Activated CD4-positive, alpha-beta T cell treated with anti-CD3 and anti-CD28 coated beads, Interleukin-2, amount 50 U/mL, for 1 hour (primary cell): Measurements from ENCODE around the gene HINT3.
A peak's percentile ranks its signal among the peaks of the same experiment; 100 is the strongest.
"Not testable (repeated sequence)": the region's sequence is repeated elsewhere in the genome, so short reads cannot be mapped to it uniquely, and the experiment has no call there.

Source experiments
- DNase-seq: peaks from one replicate; pipeline ENCODE4 v3.0.0-alpha.2; 2020

HINT3 gene

DNA sequence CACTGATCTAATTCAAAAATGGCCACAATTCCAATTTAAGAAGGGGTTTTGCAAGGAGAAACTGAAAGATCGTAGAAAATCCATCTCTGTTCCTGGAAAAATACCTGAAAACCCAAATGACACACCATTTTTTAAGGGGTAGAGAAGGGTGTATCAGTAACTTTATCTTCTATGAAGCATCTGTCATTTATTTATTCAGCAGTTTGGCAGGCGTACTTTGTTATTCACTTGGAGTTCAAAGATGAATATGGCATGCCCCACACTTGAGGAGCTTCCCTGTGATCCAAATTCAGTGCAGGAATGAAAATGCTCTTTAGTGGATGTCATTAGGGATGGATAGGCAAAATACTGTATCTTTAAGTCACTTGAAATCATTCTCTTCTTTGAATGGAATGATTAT lies 7.2 kb downstream of the HINT3 start:
- DNase-seq = no peak

DNA sequence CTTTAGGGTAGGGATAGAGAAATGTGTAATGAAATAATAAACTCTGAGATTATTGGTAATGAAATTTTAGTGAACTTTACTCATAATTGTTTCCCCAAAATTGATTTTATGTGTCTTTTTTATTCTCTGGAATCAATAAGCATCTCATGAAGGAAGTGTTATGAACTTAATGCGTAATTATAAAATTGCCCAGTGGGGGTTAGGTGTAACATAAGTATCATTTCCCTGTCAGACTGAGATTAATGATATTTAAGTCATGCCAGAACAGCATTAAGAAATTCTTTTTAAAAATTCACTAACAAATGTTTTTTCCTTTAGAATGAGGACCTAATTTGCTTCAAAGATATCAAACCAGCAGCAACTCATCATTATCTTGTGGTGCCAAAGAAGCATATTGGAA lies 10.0 kb downstream of the HINT3 start:
- no peak for DNase-seq

DNA sequence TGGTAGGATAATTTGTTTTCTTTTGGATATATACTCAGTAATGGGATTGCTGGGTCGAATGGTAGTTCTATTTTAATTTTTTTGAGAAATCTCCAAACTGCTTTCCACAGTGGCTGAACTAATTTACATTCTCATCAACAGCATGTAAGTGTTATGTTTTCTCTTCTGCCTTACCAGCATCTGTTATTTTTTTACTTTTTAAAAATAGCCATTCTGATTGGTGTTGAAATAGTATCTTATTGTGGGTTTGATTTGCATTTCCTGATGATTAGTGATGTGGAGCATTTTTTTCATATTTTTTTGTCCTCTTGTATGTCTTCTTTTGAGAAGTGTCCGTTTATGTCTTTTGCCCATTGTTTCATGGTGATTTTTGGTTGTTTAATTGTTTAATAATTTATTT lies 11.9 kb downstream of the HINT3 start:
- no peak for DNase-seq

DNA sequence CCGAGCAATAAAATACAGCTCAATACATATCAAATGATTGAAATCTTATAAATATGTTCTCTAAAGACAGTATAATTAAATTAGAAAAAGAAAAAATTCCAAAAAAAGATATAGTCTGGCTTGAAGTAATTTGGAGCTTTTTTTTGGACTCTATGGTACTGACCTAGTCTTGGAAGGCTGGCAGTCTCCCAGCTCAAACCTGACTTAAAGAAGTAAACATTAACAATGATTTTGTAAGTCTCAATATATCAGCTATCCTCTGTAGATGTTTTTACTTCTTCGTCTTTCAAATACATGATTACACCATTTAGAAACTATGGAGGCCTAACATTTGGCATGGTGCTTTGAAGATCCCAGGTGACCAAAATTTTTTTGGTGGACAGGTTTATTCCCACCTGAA lies 14.2 kb downstream of the HINT3 start:
- no peak for DNase-seq

DNA sequence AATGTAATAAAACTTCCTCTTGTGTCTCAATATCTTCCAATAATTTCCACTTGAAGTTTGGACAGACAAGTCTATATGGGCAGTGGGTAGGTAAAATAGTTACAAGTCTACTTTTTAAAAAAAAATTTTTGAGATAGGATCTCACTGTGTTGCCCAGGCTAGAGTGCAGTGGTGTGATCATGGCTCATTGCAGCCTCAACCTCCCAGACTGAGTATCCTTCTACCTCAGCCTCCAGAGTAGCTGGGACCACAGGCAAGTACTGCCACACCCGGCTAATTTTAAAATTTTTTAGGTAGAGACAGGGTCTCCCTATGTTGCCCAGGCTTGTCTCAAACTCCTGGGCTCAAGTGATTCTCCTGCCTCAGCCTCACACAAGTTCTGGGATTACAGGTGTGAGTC lies 15.9 kb downstream of the HINT3 start:
- not testable (repeated sequence) for DNase-seq

DNA sequence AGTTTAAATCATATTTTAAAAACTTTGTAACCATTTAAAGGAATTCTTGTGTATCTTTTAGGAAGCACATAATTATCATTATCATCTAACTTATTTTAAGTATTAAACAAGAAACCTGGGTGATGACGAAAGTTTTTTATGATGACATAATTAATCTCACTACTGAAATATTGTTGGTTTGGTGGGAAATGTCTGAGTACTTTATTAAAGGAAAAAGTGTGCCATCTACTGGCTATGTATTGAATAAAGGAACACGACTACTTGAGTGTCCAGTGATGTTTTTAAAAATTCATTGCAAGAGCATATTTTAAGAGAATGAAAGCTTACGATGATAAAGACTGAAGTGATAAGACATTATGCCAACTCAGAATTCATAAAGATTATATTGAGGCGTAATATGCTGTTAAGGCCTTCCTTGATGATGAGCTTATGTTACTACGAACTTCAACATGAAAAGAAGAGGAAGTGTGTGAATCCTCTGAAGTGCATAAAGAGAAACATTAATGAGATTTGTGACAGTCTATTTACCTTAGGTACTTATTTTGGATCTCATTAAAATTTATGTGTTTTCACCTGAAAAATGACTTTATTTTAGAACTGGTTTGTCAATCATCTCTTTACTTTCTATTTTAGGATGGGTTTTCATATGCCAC lies 17.8 kb downstream of the HINT3 start:
- DNase-seq = no peak

DNA sequence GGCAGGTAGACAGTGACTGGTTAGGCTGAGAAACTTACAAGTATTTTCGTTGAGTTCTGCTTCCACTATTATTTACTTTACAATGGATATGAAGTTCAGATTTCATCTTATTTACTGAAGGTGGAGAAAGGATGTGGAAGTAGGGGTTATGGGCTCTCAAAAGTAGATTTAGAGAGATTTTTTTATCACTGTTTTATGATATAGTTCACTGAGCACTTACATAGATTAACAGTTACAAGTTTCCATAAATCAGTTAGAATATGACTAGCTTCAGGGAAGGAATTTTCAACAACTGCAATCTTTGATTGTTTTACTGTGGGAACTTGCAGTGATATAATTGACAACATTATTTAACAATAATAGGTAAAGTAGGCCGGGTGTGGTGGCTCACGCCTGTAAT lies 22.5 kb downstream of the HINT3 start:
- DNase-seq = no peak

DNA sequence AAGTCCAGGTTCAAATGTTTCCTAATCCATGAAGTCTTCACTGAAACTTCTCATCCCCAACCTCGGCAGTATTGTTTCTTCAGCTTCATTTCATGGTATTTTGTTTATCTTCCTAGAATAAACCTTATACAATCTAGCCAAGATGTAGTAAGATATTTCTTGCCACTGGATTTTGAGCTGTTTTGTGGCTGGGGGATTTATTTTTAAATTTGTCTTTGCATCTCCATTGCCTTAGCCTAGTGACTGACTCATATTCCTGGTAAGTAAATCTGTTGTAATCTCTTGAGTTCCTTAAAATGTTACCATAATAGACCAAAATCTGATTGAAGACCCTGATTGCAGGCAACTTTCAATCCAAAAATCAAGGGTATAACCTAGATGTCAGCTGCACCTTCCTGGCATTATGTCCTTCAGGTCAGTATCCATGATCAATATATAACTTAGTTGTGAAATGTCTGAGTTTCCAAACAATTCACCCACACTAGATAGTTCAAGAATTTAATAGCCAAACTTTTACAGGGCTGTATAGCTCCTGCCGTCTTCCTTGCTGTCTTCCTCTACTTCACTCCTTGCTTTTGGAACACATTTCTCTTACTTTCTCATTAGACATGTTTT lies 25.1 kb downstream of the HINT3 start:
- no peak for DNase-seq

DNA sequence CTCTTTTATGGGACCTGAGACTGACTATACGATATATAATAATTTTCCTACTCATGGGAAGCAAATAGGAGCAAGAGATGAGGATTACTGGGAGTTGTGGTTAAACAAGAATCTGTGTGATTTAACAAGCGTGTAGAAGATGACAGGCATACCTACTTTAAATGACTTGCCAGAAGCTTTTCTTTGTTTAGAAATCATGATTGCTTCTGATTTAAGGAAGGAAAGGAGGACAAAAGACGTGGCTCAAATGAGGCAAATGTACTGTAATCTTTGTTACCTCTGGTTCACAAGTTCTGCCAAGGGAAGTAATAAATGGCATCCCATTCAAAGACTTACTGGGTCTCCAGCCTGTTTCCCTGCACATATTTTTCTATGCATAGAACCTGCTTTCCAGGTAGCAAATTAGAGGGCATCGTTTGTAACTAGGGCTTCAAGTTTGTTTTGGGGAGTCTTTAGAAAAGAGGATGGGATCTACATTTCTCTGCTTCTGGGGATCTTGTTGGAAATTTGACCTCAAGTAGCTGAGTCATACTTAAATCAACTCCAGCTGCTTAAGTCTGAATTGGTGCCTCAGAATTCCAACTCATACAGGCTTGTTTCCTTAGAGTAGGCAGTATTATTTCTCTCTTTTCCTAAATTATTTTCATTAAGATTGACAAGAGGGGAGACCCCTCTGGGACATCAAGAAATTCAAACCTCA lies 26.8 kb downstream of the HINT3 start:
- no peak for DNase-seq

DNA sequence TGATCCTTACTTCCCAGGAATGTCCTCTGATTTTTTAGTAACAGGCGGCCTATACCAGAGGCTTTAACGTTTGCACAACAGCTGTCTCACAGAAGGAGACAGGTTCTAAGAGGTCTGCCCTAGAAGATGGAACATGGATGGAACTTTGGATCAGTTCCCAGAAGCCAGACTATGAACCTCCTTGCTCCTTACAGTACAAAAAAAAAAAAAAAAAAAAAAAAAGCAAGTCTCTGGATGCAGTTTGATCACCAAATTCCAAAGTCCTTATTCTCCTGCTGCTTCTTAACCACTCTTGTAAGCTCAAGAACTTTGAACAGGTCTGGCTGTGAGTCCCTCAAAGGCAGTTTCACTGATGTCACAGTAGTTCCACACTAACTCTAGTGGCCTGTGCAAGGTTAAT lies 27.7 kb downstream of the HINT3 start:
- no peak for DNase-seq

DNA sequence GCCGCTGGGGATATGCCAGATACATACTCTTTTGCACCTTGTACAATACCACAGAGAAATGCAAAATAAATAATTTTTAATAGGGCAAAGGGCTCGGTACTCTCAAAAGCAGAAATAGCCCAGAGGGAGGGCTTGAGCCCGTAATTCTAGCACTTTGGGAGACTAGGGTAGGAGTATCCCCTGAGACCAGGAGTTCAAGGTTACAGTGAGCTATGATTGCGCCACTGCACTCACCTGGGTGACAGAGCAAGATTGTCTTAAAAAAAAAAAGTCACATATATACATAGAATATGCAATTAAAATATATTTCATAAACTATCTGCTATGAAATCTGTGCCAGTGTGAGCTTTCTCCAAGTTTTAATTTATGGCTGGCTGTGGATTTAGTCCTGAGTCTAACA lies 29.0 kb downstream of the HINT3 start:
- DNase-seq = no peak

DNA sequence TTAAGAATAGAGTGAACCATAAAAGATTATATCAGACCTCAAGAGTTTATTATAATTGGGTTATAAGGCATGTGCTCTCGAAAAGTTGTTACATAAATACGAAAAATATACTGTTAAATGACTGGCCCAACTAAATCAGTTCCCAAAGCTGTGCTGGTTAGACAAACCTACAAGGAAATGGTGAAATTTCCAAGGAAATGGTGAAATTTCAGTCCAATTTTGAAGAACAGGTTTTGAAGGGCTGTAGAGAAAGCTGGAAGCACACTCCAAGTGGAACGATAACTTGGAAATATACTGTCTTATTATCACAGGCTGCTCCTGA lies 29.4 kb downstream of the HINT3 start:
- DNase-seq = no peak

DNA sequence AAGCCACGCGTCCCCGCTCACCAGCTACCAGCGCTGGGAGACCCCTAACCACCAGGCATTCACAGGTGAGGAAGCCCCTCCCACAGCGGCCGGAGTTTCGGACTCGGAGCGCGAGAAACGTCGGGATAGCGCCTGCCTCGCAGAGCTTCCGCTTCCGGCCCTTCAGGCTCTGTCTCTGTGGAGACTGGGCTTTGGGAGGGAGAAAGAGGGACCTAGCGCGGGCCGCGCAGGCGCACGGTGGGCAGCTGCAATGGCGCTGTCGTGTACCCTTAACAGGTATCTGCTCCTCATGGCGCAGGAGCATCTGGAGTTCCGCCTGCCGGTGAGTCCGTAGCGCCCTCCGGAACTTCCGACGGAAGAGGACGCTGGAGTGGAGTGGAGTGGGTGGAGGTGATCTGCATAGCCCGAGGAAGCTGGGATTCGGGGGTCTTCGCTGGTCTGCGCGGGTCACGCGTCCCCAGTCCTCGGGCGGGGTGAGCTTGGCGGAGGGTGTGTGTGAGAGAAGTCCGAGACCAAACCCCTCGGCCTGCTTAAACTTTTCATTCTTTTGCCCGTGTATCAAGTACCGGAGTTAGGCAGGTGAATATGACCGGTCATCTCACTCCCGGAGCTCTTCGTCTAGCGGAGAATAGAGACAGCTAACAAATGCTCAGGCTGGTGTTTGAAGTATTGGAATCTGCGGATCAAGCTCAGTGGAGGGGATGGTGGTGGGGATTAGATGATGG lies 29.9 kb downstream of the HINT3 start, which contains the start of gene TRMT11:
Gene TRMT11, plus strand, starts transcription at position 240 of the 725 bp plus-strand sequence. Its CDS starts 11 bp downstream, at position 251.
- DNase-seq = peak; percentile 75

DNA sequence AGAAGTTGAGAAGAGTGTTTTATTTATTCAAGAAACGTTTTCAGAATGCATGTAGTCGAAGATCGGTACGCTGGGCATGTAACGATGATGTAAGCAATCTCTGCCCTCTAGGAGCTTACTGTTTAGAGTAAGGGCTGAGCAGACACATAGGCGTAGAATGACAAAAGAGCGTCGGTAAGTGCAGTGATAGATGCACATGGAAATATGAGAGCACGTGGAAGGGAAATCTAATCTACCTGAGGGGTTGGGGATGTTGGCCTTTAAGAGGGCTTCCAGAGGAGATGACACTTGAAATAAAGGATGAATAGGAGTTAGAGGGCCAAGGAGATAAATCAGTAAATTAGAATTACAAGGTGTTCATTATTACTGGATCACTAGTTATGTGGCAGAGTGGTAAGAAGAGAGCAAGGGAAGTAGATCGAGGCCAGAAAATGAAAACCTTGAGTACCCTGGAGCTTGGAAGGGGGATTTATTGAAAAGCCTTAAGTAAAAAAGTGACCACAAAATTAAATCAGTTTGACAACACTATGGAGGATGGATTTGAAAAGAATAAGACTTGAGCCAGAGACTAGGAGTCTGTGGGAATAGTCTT lies 30.6 kb downstream of the HINT3 start:
- DNase-seq = no peak

DNA sequence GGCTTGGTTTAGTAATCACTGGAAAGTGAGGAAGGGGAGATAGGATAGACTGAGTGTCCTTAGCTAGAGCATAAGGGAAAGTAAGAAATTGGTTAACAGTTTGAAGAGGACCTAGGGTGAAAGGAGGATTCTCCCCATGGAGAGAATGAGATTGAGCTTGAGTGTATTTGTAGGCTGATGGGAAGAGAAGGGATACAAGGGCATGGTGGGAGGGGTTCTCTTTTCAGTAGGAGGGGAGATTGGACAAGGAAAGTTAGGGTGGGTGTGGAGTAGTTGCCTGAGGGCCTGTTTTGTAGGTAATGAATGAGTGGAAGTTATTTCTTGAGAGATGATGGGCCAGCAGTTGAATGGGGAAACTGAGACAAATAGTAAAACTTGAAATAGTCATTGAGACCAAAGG lies 31.7 kb downstream of the HINT3 start:
- DNase-seq = no peak

DNA sequence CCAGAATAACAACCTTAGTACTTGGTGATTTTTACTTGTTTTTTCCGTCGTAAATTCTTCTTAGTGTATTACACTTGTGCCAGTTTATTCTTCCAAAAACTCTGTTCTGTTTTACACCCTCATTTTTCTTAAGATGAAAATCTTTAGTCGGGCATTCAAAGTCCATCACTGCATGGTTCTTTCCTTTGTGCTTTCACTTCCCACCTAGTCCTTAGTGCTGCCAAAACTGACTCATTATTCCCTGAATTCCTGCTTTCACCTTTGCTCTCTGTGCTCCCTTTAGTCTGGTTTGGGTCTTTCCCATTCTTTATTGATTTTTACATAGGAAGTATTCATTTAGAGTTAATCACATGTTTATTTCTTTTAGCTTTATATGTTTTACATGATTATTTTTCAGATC lies 33.1 kb downstream of the HINT3 start:
- no peak for DNase-seq

DNA sequence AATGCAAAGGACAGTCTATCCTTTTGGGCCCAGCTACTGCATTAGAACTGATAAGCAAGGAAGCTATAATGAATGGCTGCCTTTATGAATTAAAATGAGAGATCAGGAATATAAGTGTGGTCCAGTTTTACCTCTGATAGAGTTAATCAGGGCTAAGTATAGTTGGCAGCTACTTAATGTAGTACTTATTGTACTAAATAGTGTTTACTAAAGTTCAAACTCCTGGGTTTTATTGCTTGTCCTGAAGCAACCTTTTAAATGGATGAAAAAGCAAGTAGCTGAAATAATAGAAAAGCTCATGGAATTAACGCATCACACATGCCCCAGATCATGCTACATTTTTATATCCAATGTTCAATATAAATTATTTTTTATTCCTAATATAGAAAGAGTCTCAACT lies 35.1 kb downstream of the HINT3 start:
- no peak for DNase-seq

DNA sequence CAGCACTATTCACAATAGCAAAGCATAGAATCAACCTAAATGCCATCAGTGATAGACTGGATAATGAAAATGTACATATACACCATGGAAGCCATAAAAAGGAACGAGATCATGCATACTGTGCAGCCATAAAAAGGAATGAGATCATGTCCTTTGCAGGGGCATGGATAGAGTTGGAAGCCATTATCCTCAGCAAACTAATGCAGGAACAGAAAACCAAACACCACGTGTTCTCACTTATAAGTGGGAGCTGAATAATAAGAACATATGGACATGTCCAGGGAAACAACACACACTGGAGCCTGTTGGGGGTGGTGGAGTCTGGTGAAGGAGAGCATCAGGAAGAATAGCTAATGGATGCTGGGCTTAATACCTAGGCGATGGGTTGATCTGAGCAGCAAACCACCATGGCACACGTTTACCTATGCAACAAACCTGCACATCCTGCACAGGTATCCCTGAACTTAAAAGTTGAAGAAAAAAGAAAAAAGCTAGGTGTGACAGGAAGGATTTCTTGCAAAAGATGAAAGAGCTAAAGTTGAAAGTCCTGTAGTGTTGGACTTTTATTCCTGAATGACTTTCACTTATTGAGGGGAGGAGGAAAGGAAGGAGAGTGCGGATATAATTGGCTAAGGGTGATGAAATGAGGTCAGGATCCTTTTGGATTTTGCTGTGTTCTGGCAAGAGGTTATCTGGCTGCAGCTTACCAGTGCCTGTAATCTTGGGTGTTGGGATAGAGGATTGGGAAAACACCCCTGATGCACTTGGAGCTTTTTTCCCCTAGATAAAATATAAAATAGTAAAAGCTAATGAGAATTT lies 38.3 kb downstream of the HINT3 start:
- DNase-seq = no peak

DNA sequence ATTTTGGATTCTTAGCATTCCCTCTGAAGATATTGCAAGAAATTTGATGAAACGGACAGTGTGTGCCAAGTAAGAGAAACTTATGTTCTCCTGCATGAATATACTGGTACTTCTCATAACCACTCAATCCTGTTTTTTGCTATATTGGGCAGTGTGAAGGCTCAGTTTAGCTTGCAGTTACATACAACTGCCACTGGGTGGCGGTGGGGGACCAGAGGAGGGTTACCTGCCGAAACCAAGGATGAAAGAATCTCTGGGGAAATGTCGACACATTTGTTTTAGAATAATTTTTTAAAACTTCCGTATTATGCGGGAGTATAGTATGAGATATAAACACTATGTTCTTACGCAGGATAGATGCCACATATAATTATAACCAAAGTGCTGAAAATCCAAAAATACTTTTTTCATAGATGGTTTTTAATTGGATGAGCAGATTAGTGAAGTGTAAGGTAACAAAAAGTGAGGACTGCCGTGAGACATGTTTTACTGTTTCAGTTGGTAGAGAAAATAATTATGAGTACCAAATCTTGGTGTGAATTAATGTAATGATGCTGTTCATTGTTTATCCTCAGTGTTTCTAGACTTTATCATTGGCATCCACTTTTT lies 39.5 kb downstream of the HINT3 start:
- DNase-seq = peak; percentile 69

DNA sequence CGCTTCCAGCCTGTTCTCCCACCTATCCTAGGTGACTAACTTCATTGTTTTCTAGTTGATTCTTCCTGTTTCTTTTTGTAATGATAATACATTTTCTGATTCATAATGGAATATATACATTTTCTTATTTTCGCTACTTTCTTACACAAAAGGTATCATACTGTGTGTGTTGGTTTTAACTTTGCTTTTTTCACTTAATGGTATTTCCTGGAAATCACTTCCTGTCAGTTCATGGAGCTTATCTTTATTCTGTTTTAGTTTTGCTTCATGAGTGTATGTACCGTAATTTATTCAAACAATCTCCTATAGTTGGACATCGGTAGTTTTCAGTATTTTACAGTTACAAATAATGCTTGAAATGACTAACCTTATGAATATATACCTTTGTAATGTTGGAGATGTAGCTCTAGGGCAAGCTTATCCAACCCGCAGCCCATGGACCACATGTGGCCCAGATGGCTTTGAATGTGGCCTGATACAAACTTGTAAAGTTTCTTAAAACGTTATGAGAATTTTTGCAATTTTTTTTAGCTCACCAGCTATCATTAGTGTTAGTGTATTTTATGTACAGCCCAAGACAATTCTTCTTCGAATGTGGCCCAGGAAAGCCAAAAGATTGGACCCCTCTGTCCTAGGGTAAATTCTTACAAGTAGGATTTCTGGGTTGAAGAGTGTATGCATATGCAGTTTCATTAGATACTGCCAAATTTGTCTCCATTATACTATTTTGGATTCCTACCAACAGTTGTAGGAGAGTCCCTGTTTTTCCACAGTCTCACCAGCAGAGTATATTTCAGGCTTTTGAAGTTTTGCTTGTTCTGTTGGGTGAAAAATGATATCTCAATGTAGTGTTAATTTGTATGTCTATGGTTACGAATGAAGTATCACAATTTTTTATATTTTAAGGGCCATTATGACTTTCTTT lies 46.4 kb downstream of the HINT3 start:
- no peak for DNase-seq

DNA sequence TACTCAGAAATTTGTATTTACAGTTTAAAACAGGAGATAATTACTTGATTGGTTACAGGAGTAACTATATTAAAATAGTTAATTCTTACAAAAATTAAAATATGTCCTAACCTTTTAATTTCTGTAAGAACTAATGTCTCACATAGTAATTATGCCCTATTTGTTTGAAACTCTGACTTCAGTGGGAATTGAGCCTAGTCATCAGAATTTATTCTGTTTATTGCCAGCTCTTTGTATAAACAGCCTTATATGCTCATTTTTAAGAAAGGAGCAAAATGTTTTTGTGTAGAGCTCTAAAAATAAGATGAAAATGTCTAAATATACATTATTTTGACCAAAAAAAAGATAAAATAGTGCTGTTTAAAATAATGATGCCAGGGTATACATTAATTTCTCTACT lies 51.2 kb downstream of the HINT3 start:
- no peak for DNase-seq
